GM04503 (cell line): ENCODE data around the gene BTNL2.
A peak's percentile ranks its signal among the peaks of the same experiment; 100 is the strongest.

Experiments
- DNase-seq: peaks from one replicate; pipeline ENCODE4 v3.0.0-alpha.2; 2012; ENCODE audit warnings: low read depth

BTNL2 gene

DNA sequence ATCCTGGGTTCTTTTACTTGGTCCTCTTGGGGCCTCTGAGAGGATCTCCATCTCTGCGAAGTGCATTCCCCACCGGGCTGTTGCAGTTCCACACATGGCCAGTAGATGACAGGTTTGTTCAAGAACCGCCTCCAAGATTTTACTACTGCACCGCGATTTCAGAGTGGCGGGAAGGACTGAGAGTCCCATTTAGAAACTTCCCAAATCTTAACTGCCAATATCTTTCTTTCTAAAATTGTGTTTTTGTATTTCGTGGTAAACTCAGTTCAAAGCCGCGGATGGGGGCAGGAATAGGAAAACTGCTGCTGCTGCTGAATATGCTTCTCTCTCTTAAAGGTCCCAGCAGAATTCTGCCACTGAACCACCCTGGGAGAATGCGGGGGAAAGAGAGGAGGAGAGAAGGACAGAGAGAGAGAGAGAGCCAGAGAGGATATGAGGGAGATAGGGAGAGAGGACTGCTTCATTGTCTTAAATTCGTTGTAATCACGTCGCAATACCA is 8.6 kb upstream of the BTNL2 start:
- no peak for DNase-seq

DNA sequence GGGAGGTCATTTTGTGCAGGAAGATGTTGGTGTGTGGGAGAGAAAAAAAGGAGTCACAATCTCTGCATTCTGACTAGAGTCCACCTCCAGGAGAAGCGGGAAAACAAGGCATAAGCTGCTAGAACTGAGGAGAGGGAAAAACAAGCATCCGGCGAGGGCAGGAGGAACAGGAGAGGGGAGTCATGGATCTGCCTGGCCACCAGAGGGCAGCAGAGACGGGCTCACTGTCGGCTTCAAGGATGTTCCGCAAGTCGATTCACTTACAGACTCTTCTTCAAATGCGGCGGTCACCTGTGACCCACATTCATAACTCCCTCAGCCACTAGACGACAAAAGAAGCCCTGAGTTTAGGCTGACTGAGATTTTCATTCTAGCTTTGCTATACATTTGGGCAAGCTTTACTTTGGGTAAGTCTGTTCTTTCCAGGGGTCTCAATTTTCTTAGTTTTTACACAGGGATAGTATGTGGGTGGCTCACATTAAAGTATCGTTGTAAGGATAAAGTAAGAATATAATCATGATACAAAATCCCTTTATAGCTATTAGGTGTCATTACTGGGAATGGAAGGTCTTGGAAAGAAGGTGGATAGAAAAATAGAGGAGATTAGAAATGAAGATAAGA is 6.6 kb upstream of the BTNL2 start:
- peak; percentile 2 for DNase-seq

DNA sequence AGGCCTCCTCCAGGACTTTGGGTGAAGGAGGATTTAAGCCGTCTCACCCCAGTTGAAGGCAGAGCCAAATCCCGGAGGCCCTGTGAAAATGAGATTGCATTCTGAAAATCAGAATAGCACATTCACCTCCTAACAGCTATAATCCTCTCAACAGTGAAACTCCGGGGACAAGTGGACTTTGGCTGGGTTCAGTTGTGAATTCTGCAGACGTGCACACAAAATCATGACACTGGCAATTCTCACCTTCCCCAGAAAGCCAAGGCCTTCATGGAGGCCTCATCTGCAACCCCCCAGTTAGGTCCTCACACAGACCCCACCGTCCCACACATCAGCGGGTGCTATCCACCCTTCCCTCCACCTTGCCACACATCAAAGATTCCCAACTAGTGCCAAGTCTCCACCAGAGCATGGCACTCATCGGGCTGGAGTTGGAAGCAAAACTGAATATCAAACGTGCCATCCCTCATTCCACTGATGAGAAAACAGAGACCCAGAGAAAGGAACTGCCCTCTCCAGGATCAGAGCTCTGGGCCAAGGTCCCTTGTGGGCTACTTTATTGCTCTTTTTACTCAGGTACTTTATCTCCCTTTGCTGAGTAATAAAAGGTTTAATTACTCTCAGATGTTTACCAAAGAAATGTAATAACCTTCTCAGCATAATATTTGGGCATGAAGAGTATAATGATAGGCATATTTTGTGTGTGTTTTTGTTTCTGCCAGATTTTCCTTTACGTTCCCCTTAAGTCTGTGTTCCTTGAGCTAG is 4.8 kb upstream of the BTNL2 start:
- no peak for DNase-seq

DNA sequence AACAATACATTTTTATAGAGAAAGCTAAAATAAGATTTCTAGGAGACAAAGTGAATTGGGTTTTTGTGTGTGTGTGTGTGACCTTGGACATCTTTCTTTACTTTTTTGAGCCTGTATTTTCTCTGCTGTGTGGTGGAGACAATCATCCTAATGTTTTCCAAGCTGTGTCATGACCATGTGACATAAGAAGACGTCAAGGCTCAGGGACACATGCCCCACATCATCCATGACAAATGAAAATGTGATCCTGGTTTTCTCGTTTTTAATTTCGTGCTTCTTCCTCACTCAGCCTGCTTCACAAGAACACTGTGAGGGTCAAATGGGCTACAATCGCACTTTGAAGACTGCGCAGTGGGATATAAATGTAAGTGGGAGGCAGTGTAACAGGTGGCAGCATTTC is 3.9 kb upstream of the BTNL2 start:
- DNase-seq = no peak

DNA sequence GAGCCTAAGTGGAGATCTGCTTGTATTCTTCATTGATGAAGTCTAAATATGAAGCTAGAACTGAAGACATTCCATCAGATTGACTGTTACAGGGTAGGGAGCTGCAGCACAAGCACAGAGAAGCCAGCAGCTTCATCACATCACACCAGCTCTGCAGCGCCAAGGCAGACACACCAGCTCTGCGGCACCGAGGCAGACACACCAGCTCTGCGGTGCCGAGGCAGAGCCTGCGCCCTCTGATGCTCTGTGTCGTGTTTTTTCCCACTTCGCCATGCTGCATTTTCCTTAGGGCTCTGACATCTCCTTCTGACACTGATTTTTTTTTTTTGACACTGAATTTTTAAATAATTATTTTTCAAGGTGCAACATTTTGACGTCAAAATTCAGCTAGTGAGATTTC is 784 bp downstream of the BTNL2 start:
- no peak for DNase-seq

DNA sequence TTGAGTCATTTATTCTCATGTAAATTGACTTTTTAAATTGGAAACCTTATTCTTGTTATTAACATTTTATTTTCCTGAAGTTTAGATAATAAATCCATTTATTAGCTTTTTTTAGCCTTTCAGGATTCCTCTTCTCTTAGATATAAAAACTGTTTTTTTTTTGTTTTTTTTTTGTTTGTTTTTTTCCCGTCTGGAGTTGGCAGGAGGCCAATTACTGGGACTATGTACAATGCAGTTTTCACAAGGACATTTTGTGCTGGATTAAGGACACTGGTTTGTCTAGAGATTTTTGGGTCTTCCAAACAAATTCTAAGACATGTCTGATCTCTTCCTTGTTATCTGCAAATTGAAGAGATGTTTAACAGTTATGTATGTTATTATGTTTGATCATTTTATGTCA is 1.3 kb downstream of the BTNL2 start:
- DNase-seq = no peak

DNA sequence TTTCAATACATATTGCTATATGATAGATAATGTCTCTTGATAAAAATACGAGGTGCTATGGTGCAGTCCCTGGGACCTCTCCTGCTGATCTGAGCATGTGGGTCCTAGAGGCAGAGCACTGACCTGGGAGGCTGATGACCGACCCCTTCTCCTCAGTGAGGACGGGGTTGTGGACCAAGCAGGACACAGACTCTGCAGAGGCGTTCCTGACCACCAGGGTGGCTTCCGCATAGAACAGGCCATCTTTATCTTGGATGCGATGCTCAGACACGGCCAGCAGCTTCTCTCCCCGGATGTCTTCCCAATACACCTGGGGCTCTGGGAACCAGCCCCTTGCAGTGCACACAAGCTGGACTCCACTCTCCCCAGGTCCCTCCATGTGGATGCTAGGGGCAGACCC is 4.2 kb downstream of the BTNL2 start:
- no peak for DNase-seq

DNA sequence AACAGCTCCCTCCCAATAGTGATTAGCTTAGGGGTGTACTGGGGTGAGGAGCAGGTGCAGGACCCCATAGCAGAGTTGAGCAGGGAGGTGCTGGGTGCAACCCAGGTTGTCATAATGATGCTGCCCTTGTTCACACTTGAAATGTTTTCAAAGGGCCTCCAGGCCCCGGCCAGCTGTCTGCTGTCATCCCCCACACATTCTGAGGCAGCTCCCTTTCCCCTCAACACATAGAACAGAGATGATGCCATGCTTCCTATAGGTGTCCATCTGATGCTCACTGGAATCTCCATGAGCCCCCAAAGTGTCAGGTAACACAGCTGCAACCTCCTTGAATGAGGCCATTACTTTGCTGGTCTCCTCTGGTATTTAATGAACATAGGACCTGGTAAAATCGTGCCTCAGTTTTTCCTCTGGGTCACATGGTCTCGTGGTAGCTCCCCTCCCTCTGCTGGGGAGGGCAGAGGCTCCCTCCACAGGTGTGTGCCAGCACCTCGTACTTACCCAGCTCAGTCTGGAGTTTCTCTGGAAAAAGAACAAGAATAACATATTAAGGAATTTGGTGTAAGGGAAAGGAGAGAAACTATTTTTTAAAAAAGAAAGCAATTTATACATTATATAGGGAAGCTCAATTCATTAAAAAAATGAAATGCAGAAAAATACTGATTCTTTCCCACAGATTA is 5.6 kb downstream of the BTNL2 start:
- DNase-seq = no peak

DNA sequence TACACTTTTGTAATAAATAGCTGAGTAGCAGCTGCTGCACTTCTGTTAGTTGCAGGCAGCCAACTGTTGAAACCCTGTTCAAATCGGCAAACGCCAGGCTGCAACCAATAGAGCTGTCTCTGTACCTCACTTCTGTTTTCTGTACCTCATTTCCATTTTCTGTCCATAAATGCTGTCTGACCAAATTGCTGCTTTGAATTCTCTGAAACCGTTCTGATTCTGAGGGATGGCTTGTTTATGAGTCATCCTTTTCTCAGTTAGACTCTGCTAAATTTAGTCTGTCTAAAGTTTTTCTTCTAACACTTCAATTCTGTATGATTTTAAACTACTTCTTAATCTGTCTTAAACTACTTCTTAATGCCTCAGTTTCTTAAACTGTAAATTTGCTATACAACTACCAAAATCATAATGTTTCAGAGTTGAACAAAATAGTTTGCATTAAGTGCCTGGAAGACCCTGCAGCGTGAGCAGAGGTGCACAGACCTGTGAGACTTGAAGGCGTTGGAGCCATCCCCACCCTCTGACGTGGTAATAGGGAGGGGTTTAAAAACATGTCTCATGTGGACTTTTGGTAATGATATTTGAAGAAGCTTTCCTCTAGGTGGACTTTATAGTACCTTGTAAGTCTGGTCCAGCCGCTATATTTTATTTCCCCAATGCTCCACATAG is 9.6 kb downstream of the BTNL2 start:
- no peak for DNase-seq

DNA sequence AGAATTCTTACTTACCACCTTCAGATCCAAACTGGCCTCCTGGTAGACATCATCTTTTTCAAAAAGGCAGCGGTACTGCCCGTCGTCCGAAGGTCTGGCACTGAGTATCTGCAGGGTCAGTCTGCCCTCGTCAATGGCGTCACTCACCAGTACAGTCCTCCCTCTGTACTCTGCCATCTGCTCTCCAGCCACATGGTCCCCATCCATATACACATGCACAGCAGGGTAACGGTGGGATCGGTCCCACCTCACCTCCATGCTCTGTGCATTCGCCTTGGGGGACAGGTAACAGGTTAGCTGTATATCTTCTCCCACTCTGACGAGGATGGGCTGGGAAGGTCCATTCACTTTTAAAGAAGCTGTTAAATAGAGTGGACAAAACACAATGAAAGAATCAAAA is 11.0 kb downstream of the BTNL2 start:
- no peak for DNase-seq

DNA sequence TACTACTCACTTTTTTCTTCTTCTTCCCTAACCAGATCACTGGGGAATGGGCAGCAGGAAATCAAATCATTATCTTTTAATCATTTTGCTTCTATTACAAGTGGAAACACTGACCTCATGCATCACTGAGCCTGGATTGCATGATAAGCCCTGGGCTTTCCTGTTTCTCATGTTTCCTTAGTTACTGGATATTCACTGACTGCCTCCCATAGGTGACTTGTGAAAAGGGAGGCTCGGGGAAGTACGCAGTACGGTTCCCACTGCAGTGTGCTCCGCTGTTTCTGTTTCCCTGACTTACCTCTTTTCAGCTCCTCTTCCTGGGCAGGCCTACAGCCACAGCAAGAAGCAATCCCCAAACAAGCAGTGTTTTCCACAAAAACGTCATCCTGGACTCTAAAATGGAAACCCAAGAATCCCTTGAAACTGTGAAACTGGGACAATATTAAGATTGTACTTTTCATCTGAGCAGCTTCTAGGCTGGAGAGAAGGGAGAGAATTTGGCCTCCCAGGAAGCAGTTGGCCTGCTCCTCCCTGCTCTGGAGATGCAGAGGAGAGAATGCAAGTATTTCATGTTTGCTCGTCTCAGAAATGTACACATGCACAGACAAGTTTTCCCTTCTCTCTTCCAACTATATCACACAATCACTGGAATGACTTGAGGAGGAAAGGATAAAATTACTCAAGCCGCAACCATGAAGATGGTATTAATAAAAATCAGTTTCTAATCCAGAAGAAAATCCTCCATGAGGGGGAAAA is 13.1 kb downstream of the BTNL2 start:
- no peak for DNase-seq

DNA sequence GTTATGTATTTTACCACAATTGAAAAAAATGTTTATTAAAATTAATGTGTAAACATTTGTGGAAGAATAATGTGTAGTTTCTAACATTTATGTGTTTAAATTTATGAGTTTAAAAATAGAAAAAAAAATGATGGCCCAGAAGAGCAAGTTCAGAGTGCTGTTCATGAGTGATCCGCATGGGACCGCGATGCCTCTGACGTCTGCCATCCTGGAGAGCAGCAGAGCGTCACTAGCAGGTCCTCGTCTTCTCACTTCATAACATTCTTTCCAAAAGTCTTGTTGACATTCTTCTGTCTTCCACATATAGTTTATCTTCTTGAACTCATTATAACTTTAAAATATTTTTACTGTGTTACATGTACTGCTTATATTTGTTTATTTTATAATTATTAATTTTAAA is 15.5 kb downstream of the BTNL2 start:
- no peak for DNase-seq

DNA sequence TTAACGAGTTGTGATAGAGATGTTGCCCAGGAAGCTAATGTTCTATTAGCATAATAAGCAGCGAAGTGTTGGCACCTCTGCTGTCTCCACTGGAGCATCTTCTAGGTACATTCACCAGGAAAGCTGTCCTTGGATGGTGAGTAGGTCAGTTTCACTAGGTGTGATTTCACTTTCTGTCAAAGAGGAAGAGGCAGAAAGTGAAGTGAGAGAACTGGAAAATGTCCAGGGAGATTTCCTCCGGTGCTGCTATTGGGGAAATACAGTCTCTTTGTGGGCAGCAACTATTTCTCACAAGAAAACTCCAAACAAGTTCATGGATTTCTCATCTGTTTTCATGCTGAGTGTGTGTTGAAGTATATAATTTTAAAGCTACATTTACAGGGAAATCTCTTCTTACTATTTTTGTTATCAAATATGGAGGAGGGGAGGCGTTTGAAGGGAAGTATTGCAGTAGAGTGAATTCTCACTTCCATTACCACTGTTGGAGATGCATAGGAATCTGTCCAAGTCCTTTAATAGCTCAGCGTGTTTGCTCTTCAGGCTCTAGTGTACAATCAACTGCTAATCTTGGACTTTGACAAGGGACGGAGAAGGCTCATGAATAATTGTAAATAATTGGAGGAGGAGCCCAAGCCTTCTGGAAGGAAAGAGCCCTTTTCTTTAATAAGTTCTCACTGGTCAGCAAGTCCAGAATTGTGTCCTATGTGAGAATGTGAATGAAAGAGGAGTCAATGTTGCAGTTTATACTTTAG is 19.2 kb downstream of the BTNL2 start:
- DNase-seq = no peak

DNA sequence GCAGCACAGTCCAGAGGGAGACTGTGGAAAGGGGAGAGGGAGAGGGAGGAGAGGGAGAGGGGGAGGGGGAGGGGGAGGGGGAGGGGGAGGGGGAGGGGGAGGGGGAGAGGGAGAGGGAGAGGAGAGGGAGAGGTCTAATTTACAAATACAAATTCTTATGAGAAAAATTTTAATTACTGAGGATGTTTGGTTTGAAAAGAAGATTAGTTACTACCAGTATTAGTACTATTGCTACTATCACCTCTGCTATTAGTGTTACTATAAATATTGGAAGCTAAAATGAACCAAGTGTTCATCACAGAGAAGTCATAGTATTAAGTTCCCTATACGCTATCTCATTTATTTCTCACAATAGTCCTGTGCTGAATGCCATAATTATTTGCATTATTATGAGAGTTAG is 20.9 kb downstream of the BTNL2 start:
- DNase-seq = no peak

DNA sequence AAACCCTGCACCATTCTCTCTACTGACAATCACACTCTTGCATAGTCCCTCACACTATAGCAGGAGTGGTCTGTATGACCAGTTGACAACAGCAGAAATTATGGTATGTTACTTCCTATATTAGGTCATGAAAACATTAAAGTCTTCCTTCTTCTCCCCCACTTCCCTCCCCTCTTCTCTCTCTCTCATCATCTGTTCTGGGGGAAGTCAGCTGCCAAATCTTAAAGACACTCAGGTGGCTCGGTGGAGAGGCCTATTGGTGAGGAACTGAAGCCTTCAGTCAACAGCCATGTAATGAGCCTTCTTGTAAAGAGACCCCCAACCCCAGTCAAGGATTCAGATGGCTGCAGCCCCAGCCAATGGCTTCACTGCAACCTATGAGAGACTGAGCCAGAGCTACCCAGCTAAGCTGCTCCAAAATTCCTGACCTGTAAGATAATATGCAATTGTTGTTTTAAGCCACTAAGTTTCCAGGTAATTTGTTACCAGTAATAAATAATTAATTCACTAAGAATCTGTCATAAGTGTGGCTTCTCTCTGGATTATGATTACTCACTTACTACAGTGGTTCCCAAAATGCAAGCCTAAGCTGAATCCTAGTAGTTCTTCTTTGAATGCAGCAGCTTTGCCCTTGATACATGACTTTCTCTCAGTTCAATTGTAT is 24.1 kb downstream of the BTNL2 start:
- DNase-seq = no peak

DNA sequence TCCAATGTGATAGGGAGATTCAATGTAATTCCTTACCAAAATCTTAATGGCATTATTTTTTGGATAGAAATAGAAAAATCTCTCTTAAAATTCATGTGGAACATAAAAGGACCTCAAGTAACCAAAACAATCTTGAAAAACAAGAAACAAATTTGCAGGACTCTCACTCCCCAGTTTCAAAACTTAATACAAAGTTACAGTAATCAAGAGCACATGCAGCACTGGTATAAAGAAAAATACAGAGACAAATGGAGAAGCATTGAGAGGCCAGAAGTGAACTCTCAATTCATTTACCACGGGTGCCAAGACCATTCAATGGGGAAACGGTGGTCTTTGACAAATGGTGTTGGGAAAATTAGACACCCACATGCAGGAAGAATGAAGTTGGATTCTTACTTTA is 27.4 kb downstream of the BTNL2 start:
- no peak for DNase-seq

DNA sequence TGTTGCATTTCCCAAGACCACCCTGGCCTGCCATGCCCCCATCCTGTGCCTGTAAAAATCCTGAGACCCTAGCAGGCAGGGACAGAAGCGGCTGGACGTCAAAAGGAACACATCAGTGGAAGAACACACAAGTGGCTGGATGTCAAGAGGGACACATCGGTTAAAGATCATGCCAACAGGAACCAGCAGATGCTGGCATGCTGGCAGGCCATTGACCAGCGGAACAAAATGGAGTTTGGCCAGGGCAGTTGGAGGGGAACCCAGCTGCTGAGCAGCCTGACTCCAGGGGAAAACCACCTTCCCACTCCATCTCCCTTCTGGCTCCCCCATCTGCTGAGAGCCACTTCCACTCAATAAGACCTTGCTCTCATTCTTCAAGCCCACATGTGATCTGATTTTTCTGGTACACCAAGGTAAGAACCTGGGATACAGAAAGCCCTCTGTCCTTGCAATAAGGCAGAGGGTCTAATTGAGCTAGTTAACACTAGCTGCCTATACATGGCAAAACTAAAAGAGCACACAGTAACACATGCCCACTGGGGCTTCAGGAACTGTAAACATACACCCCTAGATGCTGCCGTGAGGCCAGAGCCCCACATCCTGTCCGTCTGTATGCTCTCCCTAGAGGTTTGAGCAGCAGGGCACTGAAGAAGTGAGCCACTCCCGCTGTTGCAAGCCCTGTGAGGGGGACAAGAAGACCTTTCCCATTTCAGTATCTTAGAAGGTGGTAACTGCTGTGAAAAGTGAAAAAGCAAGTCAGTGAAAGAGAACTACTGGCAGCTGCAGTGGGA is 31.0 kb downstream of the BTNL2 start:
- no peak for DNase-seq

DNA sequence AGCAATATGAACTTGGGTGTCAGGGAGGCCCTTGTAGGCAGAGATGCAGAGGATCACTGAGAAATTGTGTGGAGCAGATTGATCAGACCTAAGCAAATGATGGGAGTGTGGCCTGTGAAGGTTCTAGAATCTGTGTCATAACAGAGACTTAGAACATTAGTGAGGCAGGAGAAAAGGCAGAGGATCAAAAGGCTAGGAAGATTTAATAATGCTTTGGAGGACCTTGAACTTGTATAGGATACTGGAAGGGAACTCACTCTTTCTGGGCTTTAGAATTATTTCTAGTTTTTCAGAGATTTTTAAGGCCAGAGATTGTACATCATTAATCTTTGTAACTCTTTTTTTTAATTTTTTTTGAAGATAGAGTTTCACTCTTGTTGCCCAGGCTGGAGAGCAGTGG is 35.2 kb downstream of the BTNL2 start, which contains the start of gene TSBP1:
TSS of gene TSBP1 (minus strand) at position 101 of the 400 bp plus-strand sequence. CDS start 197 bp downstream, outside the sequence.
- no peak for DNase-seq

DNA sequence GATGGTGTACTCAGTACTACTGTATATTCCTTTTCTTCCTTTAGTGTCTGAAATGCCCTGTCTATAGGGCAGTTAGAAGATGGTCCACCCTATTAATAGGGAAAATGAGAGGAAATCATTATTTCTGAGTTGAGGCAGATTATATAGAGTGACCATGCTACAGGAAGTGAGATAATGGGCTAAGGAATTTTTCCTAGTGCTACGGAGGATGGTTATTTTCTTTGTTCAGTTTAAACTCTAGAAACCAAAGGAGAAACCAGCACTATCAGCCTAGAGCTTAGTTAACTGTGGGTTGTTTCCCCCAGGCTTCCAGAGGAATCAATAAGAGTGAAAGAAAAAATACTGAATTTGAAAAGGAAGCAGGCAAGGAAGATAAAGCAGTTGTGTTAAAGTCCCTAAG is 35.8 kb downstream of the BTNL2 start:
- DNase-seq = no peak

DNA sequence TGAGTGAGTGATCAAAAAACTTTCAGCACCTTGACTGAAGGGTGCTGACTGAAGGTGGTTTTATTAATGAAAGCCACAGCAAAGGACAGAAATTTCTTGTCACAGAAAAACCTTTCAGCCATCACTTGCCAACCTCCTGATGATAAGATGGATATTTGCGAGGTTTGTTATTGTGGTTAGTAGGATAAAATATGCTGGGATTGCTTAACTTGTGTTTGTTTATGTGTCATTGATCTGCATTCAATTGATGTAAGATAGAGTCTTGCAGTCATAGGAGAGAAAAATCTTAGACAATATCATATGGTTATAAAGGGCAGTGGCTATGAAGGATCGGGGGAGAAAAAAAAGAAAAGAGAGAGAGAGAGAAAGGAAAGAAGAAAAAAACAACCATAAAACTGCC is 36.5 kb downstream of the BTNL2 start:
- DNase-seq = no peak
